ENCODE measurements around the gene TMEM82. TPM values are rescaled to one million over a fixed set of nuclear protein-coding genes. Genes with fewer than 3 reads are reported as not detected.

TMEM82 gene
- total RNA-seq = not detected in 2 replicates

DNA sequence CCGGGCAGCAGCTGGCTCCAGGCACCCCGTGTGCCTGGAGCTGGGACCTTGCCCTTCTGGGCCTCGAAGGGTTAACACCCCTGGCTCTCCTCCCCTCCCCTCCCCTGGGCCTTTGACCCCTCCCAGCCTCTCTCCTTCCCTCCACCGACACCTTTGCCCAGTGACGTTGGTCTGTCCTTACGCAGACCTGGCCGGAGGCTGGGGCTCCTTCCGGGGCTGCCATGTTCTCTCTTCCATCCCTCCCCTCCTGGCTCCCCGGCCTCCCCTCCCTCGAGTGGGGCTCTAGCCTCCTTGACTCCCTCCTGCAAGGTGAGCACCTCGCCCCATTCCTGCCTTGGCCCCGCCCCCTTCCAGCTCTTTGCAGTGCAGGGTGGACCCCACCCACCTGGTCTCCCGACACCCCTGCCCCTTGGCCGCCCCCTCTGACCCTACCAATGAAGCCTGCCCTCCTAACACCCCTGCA lies at the start of gene TMEM82:
TMEM82 (plus strand) TSS at position 161 of the 463 bp plus-strand sequence; CDS start at position 222, 61 bp downstream.

DNA sequence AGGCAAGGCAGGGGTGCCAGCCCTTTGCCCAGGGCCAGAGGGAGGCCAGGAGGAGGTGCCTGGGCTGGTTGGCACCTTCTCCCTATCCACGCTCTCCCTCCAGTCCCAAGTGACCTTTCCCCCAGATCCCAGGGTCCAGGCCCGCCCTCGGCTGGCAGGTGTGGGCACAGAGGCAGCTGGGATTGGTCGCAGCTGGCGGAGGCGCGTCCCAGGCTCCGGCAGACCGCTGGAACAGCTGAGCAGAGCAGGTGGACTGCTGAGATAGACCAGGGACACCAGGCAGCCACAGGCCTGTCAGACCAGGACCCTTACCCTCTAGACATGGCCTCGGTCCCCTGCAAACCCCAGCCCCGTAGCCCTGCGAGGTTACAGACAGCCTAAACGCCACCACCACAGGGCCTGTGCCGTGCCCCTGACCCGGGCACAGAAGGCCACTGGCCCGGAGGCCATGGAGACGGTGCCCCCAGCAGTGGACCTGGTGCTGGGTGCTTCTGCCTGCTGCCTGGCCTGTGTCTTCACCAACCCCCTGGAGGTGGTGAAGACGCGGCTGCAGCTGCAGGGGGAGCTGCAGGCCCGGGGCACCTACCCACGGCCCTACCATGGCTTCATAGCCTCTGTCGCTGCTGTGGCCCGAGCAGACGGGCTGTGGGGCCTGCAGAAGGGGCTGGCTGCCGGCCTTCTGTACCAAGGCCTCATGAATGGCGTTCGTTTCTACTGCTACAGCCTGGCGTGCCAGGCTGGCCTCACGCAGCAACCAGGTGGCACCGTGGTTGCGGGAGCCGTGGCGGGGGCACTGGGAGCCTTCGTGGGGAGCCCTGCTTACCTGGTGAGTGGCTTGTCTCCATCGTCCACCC lies 6.0 kb upstream of the TMEM82 start, which contains the start of gene SLC25A34:
SLC25A34 (plus strand) TSS at position 221 of the 854 bp plus-strand sequence; CDS start at position 449, 228 bp downstream.

DNA sequence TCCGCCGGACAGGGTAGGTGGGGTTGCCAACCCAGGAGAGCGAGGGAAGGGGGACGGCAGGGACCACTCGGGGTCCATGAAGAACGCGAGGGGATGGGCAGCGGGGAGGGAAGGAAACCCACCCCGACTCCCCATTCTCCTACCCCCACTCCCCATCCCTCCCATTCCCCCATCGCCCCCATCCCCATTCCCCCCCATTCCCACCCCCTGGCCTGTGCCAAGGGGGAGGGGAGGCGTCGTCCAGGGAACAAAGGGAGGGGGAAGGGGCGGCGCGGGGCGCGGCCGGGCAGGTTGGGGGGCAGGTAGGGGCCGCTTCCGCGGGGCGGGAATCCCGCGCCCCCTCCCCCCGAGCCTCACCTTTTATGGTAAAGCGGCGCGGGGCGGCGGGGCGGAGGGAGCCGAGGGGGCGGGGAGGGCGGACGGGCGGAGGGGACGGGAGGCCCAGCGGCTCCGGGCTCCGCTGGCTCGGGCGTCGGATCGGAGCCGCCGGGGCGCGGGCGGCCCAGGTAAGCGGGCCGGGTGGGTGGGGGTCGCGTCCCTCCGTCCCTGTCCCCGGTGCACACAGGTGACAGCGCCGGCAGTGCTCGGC lies 16.1 kb downstream of the TMEM82 start, which contains the start of gene FBLIM1:
FBLIM1 (plus strand) TSS at position 453 of the 589 bp plus-strand sequence. CDS start 6,189 bp downstream, outside the sequence.

Other genes with a start within 250 kb of the TMEM82 start
- gene CASP9, start 218.3 kb upstream of the TMEM82 start, total RNA-seq = 3.9 and 6.6 TPM in 2 replicates
- gene DNAJC16, start 215.7 kb upstream of the TMEM82 start, total RNA-seq = 15.1 and 20.9 TPM in 2 replicates
- 2.2 and 2.9 TPM in 2 replicates for gene AGMAT, start 157.4 kb upstream of the TMEM82 start, total RNA-seq
- gene DDI2, start 125.0 kb upstream of the TMEM82 start, total RNA-seq = 26.6 and 28.3 TPM in 2 replicates
- 69.0 and 81.2 TPM in 2 replicates for gene PLEKHM2, start 58.2 kb upstream of the TMEM82 start, total RNA-seq
- gene SLC25A34, start 6.2 kb upstream of the TMEM82 start, total RNA-seq = 0.39 and 0.73 TPM in 2 replicates
- 11.0 and 17.0 TPM in 2 replicates for gene FBLIM1, start 16.3 kb downstream of the TMEM82 start, total RNA-seq
- 1.5 and 2.2 TPM in 2 replicates for gene UQCRHL, start 65.2 kb downstream of the TMEM82 start, total RNA-seq
- gene SPEN, start 105.2 kb downstream of the TMEM82 start, total RNA-seq = 12.9 and 23.5 TPM in 2 replicates
- gene ZBTB17, start 233.6 kb downstream of the TMEM82 start, total RNA-seq = 27.2 and 30.5 TPM in 2 replicates

Measured in subcutaneous preadipocyte (primary cell).